ENCODE data around the gene ZNF595.
A peak's percentile ranks its signal among the peaks of the same experiment; 100 is the strongest.

The ZNF595 gene

GRCh38 chr4:112771-113170, 59.6 kb downstream of the ZNF595 start:
- H3K27ac ChIP-seq, result no peak overlapping the region
- no peak for TF ChIP-seq ZFX (IDR thresholded peaks at IDR 0.05)

GRCh38 chr4:113732-114131, 60.6 kb downstream of the ZNF595 start:
- no peak for TF ChIP-seq CTCF (conservative IDR thresholded peaks at IDR 0.05)
- no peak for TF ChIP-seq ZFX (IDR thresholded peaks at IDR 0.05)
- H3K27ac ChIP-seq, result no peak overlapping the region

GRCh38 chr4:114149-114548, 61.0 kb downstream of the ZNF595 start:
- H3K27ac ChIP-seq, result no peak overlapping the region

GRCh38 chr4:116499-116898, 63.4 kb downstream of the ZNF595 start:
- H3K27ac ChIP-seq, result no peak overlapping the region
- no peak for TF ChIP-seq ZFX (IDR thresholded peaks at IDR 0.05)
- TF ChIP-seq CTCF (conservative IDR thresholded peaks at IDR 0.05), result no peak

More at GRCh38 chr4:114149-114548, 61.0 kb downstream of the ZNF595 start:
- TF ChIP-seq ZFX (IDR thresholded peaks at IDR 0.05) (no peak), CTCF (conservative IDR thresholded peaks at IDR 0.05) (no peak)

- TF ChIP-seq ZFX (IDR thresholded peaks at IDR 0.05) (no peak), CTCF (conservative IDR thresholded peaks at IDR 0.05) (no peak)
- no peak overlapping the region for H3K27ac ChIP-seq
These were observed 67.5 kb downstream of the ZNF595 start for GRCh38 chr4:120616-121015.

- TF ChIP-seq CTCF (conservative IDR thresholded peaks at IDR 0.05) (no peak), ZFX (IDR thresholded peaks at IDR 0.05) (no peak)
- H3K27ac ChIP-seq, result no peak overlapping the region
These were observed 68.4 kb downstream of the ZNF595 start for GRCh38 chr4:121408-122084.

- peak overlapping the region; percentile 92 for H3K27ac ChIP-seq
These were observed 70.8 kb downstream of the ZNF595 start for GRCh38 chr4:123922-124274.

GRCh38 chr4:124275-125081, 71.4 kb downstream of the ZNF595 start, which contains the start of gene ZNF718:
TSS of gene ZNF718 (plus strand) at chr4:124501. CDS start at chr4:124671, 170 bp downstream.
- TF ChIP-seq ZFX (IDR thresholded peaks at IDR 0.05), result peak; percentile 94
- no peak for TF ChIP-seq CTCF (conservative IDR thresholded peaks at IDR 0.05)
- peak within 1 kb of the TSS; percentile 92 for H3K27ac ChIP-seq
